RWPE1 (cell line): Measurements from ENCODE around the gene SCMH1.
"Not testable (repeated sequence)": the region's sequence is repeated elsewhere in the genome, so short reads cannot be mapped to it uniquely, and the experiment has no call there.

Source experiments
- CTCF ChIA-PET: fragments of 350-600 bp; sonication (Branson Sonifier 250); formaldehyde crosslinking; extraction: SDS; loops from one replicate; lab custom pipeline; 2021; lab: Yijun Ruan, JAX
- POLR2A ChIA-PET: fragments of 400-600 bp; formaldehyde crosslinking; extraction: SDS; loops from one replicate; lab custom pipeline; 2020; ENCODE audit warnings: antibody characterized with exemption; ENCODE audit not compliant: low non-redundant PET; lab: Yijun Ruan, JAX
- DNase-seq: peaks from one replicate; pipeline ENCODE4 v3.0.0; 2012; ENCODE audit warnings: low spot score
- H3K27ac ChIP-seq: fragments of 450-650 bp; 2 replicates; pipeline ENCODE4 v1.5.1; 2017
- CTCF ChIP-seq: fragments of 450-650 bp; conservative IDR thresholded peaks from 2 replicates; pipeline ENCODE4 v1.5.1; 2017; ENCODE audit warnings: low read depth, mild to moderate bottlenecking

Gene SCMH1

DNA sequence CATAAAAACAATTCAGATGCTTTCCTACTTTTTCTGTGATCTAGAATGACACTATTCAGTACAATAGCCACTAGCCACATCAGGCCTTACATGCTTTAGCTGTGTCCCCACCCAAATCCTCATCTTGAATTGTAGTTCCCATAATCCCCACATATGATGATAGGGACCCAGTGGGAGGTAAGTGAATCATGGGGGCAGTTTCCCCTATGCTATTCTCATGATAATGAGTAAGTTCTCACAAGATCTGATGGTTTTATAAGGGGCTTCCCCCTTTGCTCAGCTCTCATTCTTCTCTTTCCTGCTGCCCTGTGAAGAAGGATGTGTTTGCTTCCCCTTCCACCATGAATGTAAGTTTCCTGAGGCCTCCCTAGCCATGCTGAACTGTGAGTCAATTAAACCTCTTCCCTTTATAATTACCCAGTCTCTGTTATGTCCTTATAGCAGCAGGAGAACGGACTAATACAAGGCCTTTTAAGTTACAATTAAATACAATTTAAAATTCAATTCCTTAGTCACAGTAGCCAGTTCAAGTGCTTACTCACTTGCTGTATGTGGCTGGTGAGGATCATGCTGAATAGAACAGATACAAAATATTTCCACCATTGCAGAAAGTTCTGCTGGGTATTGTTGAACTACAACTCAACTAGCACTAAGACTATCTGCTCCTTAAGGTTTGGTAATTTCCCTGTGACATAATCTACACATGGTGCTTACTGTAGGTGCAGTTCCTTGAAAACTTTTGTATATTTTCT lies 106.7 kb downstream of the SCMH1 start:
- no peak for DNase-seq
- H3K27ac ChIP-seq: no peak overlapping the region
- CTCF ChIA-PET: no interaction called here
- no peak for TF ChIP-seq CTCF
- POLR2A ChIA-PET: no interaction called here

DNA sequence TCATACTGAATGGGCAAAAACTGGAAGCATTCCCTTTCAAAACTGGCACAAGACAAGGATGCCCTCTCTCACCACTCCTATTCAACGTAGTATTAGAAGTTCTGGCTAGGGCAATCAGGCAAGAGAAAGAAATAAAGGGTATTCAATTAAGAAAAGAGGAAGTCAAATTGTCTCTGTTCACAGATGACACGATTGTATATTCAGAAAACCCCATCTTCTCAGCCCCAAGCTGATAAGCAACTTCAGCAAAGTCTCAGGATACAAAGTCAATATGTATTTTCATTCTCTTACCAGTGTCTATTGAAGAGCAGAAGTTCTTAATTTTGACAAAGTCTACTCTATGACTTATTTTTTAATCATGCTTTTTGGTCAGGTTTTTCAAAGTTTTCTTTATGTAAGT lies 107.8 kb downstream of the SCMH1 start:
- CTCF ChIA-PET, DNase-seq, POLR2A ChIA-PET, H3K27ac ChIP-seq: not testable (repeated sequence)

GRCh38 chr1:41122851-41123518 lies 119.1 kb downstream of the SCMH1 start:
- DNase-seq: peak; percentile 73
- no peak overlapping the region for H3K27ac ChIP-seq
- peak; percentile 33 for TF ChIP-seq CTCF
- CTCF ChIA-PET: interaction anchor here (0.6 kb wide), 2 partner anchors 20 to 340 kb away, joined by 4 read pairs; no protein-coding TSS in a partner anchor
- POLR2A ChIA-PET: no interaction called here

- POLR2A ChIA-PET: no interaction called here
- TF ChIP-seq CTCF: no peak
- CTCF ChIA-PET: no interaction called here
- DNase-seq: no peak
- no peak overlapping the region for H3K27ac ChIP-seq
These were observed 120.0 kb downstream of the SCMH1 start for GRCh38 chr1:41122148-41122547.

DNA sequence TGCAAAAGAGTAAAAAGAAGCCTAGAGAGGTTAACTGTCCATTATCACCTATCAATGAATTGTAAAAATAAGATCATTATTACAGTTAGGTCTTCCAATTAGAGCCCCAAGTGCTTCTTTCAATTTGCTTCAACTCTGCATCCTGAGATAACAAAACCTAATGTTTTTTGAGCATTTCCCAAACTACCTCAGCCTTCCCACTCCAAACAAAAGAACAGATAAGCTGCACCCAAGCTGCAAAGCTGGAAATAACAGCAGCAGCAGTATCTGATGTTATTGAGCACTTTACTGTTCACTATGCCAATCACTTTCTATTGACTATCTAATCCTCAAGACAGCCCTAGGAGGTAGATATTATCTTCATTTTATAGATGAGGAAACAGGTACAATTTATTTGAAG lies 123.5 kb downstream of the SCMH1 start:
- CTCF ChIA-PET: no interaction called here
- DNase-seq: no peak
- POLR2A ChIA-PET: no interaction called here
- H3K27ac ChIP-seq: no peak overlapping the region
- no peak for TF ChIP-seq CTCF

- CTCF ChIA-PET: interaction anchor here (0.7 kb wide), 1 partner anchor 83 kb away, joined by 3 read pairs; no protein-coding TSS in a partner anchor
- H3K27ac ChIP-seq, POLR2A ChIA-PET, DNase-seq: not testable (repeated sequence)
These were observed 124.9 kb downstream of the SCMH1 start for GRCh38 chr1:41117241-41117640.

- H3K27ac ChIP-seq: no peak overlapping the region
- no peak for TF ChIP-seq CTCF
- CTCF ChIA-PET: no interaction called here
- DNase-seq: no peak
- POLR2A ChIA-PET: no interaction called here
These were observed 131.4 kb downstream of the SCMH1 start for GRCh38 chr1:41110736-41111135.
